ENCODE data around the gene CCNL1.
"Not testable (repeated sequence)": the region's sequence is repeated elsewhere in the genome, so short reads cannot be mapped to it uniquely, and the experiment has no call there.

CCNL1 gene

GRCh38 chr3:157121522-157121921, 38.4 kb downstream of the CCNL1 start:
- DNase-seq, result no peak

- no peak for DNase-seq
Measured at GRCh38 chr3:157120071-157120892, 39.7 kb downstream of the CCNL1 start.

DNA sequence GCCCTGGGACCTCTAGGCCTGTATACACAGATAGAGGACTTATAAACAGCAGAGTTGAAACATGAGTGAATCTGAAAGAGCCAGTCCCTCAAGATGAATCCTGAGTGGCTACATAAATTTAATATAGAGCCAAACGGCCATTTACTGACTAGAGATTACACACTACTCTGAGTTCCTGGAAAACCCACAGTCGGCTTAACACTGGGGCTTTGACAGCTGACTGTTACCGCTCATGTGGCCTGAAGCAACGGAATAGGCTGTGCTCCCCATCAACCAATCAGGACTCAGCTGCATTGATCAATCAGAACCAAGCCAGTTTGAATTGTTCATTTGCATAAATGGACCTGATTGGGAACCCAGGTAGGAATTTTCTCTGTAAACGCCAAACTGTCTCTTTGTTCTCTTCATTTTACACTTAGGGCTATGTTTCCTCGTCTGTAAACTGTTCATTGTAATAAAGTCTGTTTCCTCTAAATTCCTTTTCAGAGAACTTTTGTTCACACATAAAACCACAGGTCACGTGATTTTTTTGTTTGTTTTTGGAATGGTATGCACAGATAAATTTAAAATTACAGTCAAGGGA, 40.5 kb downstream of the CCNL1 start:
- DNase-seq, result peak; percentile 14

DNA sequence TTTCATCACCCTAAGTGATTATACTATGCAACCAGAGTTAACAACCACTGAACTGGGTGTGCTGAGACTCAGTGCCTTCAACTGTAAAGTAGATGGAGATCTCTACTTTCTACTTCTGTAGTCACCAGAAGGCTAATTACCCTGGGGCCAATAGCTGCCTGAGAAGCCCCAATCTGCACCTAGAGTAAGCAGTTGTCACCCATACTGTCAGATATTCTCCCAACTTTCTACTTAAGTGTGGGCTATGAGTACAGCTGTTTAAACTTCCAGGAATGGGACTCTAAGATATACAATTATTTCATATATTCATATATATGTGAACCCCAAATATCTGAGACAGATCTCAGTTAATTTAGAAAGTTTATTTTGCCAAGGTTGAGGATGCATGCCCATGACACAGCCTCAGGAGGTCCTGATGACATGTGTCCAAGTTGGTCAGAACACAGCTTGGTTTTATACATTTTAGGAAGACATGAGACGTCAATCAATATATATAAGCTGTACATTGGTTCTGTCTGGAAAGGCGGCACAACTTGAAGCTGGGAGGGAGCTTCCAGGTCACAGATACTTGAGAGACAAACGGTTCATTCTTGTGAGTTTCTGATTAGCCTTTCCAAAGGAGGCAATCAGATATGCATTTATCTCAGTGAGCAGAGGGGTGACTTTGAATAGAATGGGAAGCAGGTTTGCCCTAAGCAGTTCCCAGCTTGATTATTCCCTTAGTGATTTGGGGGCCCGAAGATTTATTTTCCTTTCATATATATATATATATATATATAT, 41.9 kb downstream of the CCNL1 start:
- no peak for DNase-seq

- DNase-seq, result no peak
Measured at GRCh38 chr3:157117206-157117605, 42.7 kb downstream of the CCNL1 start.

- DNase-seq, result no peak
Measured at GRCh38 chr3:157116017-157116416, 43.9 kb downstream of the CCNL1 start.

DNA sequence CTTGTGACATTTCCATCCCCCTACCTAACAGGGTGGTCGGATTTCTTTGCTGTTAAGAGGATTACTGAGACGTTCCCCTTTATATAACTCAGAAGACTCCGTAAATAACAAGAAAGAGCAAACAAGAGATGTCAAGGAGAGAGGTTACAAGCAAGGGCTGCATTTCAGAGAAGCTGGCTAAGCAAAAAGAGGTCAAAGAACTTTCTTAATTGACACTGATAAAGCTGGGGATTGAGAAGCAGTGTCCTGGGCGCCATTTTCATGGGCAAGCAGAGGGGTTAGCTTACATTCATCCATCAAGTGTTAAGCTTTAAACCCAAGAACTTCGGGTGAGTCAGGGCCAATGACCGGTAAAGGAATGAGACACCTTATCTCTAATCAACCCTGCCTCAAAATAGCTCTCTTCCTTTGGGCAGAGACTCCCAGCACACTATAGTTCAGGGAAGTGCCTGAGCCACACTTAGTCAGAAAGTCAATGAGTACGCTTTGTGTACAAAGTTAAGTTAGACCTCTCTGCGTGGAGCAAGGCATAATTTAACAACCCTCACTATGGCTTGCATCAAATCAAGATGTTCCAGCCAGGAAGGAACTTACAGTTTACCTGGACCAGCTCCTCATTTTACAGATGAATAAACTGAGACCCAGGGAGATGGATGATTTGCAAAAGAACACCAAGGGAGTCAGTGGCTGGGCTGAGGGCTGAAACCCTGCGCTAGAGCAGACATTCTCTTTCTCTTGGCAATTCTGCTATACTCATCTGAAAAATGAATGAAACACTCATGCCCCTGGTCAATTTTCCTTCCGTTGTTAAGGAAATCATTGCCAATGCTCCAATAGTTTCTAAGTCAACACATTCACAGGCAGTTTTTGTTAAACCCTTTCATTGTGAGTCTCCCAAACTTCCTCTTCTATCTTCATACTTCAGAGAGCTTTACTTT, 44.6 kb downstream of the CCNL1 start:
- DNase-seq, result no peak

DNA sequence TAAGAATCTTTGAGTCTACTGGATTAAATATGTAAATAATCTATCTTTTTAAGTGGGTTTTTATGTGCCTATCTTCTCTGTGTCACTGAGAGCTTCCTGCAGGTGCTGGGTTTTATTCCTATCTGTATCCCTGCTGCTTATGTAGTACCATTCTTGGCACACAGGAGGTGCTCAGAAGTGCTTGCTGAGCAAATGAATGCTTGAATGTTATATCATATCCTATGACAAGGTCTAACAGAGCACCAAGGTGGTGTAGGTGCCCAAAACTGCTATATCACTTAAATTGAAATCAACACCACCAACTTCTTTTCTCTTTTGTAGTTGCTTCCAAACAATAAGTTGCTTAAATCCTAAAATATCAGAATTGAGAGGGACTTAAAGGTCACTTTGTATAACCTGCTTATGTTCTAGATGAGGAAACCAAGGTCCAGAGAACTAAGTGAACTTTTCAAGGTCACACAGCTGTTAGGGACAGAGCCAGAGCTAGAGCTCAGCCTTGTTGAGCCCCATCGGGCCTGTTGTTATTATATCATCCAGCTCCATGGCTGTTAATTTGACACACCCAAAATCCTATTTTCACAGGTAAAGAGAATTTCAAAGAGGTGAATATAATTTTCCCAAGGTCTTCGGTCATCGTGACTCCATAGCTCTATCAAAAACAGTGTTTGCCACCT, 46.0 kb downstream of the CCNL1 start:
- DNase-seq, result no peak

DNA sequence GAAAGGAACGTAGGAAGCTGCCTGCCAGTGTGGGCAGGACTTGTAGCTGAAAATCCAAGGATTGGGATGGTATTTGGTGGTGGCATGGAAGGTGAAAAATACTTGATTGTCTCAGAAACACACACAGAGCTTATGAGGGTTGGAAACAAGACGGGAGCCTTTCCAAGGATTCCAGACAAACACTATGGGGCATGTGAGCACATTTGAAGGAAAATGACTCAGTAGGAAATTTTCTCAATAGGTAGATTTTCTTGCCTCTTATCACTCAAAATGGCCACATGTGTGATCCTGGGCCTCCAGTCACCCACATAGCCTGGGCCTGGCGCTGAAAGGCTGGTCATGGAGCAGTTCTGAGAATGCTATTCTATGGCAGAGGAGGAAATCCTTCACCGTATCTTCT, 47.4 kb downstream of the CCNL1 start:
- DNase-seq, result no peak

DNA sequence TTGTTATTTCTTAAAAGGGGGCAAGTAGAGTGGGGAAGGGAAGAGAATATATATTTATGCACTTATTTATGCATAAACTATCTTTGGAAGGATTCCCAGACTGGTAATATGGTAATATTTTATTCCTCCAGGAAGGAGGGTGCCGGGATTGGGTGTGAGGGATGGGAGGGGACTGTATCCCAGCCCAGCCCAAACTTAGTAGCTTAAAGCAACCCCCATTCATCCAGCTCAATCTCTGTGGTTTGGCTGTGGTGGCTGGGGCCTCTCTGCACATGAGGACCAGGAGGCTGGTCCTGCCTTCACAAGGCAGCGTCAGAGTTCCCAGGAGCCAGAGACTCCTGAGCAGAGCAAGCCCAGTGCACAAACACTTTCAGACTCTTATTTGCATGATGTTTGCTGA, 48.4 kb downstream of the CCNL1 start:
- DNase-seq, result no peak

GRCh38 chr3:157110761-157111278, 49.1 kb downstream of the CCNL1 start:
- DNase-seq, result no peak

GRCh38 chr3:157109267-157110141, 50.4 kb downstream of the CCNL1 start:
- no peak for DNase-seq

DNA sequence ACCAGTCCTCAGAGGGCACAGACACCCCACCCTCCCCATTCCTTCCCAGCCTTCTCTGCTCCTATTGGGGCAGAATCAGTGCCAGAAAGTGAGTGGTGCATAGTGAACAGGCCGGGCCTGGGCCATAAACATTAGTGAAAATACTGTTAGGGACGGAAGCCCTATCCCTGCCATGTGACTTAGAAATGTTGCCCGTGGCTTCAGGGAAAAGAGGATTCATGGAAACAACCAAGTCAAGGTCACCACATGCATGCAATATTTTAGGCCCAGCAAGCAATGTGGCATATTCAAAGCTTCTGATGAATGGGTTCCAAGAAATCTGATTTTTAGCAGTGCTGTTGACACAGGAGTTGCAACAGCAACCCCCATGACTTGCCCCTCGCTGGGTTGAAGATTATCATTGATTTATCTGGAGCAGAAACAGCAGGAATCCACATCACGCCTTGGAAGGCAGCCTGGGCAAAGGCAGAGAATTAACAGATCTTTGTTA, 52.3 kb downstream of the CCNL1 start:
- DNase-seq, result no peak

DNA sequence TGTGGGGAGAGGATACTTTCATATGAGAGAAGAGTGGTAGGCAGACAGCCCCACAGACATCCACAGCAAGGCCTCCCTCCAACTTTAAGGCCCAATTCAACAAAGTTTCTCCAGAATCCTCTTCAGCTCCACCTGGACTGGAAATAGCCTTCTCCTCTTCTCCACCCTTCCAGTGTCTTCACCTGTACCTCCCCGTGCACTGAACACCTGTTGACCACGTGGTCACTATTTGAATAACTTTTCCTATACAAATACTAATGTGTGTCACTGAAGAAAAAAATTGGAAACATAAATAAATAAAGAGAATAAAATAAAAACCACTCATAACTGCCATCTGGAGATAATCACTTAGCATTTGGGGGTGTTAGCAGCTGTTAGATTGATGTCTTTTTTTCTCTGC, 52.9 kb downstream of the CCNL1 start:
- DNase-seq, result no peak

DNA sequence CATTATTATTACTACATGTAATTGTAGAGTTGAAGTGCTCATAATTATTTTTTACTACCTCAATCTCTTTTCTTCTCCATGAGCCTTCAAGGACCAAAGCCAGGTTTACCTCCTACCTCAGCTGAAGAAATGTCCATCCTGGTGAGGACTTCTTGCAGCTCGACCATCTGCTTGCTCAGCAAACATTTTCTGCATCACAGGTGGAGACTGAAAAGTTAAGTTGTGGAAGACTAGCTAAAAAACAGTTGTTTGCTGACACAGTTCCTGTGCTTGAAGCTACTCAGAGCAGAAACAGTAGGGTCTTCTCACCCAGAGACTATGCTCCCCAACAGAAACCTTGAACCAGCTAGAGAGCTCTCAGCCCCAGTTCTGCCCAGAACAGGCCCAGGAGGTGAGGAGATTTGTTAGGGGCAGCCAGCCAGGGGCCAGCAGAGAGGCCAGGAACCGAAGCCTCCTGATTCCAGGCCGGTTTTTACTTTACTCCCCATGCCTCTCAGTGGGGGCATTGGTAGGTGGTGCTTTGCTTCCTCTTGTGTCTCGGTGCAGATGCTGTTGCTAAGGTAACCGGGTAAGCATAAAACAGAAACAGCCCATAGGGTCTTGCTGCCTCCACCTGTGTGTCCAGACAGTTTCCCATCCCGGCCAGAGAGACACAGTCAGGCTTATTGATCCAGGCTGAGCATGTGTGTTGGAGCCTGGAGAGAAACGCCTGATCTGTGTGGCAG, 54.9 kb downstream of the CCNL1 start:
- peak; percentile 36 for DNase-seq

DNA sequence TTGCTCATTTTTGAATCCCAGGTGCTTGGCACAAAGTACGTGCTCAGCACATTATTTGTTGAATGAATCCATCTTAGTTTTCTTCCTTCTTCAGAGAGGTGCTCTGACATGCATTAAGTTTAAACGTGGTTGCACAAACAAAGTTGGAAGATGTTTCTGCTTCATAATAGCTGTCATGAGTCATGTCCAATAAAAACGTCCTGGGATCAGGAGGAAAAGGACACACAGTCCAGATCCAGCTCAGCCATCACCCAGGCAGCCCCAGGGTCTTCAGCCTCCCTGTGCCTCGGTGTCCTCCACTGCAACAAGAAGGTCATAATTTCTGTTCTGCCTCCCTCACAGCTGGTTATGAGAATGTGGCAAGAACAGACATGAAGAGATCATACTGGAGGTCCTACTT, 55.4 kb downstream of the CCNL1 start:
- no peak for DNase-seq

GRCh38 chr3:157103860-157104259, 56.1 kb downstream of the CCNL1 start:
- no peak for DNase-seq

GRCh38 chr3:157103280-157103679, 56.7 kb downstream of the CCNL1 start:
- no peak for DNase-seq

DNA sequence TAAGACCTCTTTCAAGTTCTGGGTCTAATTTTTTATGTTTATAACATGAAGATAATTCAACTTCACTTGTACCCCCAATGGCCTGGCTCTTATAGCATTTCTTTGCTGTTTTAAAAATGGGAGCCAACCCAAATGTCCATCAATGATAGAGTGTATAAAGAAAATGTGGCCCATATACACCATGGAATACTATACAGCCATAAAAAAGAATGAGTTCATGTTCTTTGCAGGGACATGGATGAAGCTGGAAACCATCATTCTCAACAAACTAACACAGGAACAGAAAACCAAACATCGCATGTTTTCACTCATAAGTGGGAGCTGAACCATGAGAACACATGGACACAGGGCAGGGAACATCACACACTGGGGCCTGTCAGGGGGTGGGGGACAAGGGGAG, 57.4 kb downstream of the CCNL1 start:
- not testable (repeated sequence) for DNase-seq

DNA sequence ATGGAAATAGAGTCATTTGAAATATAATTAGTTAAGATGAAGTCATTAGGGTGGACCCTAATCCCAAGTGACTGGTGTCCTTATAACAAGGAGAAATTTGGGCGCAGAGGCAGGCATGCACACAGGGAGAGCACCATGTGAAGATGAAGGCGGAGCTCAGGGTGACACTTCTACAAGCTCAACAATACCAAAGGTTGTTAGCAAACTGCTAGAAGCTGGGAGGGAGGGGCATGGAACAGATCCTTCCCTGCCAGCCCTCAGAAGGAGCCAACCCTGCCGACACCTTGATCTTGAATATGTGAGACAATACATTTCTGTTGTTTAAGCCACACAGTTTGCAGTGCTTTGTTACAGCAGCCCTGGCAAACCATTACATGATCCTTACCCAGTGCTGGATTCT, 57.8 kb downstream of the CCNL1 start:
- DNase-seq, result no peak
